ENCODE results near the gene FAM118B.
A peak's percentile ranks its signal among the peaks of the same experiment; 100 is the strongest.
"Not testable (repeated sequence)": the region's sequence is repeated elsewhere in the genome, so short reads cannot be mapped to it uniquely, and the experiment has no call there.

The FAM118B gene

GRCh38 chr11:126224647-126225294 lies 13.2 kb downstream of the FAM118B start:
- no peak for DNase-seq

GRCh38 chr11:126225295-126225665 lies 13.7 kb downstream of the FAM118B start:
- DNase-seq, result no peak

GRCh38 chr11:126226334-126227084 lies 14.9 kb downstream of the FAM118B start:
- DNase-seq, result no peak

GRCh38 chr11:126229858-126230540 lies 18.4 kb downstream of the FAM118B start:
- no peak for DNase-seq

- peak; percentile 5 for DNase-seq
Measured at GRCh38 chr11:126231725-126232459, 20.3 kb downstream of the FAM118B start.

GRCh38 chr11:126232683-126233082 lies 21.1 kb downstream of the FAM118B start:
- no peak for DNase-seq

- DNase-seq, result no peak
Measured at GRCh38 chr11:126233391-126233790, 21.8 kb downstream of the FAM118B start.

- no peak for DNase-seq
Measured at GRCh38 chr11:126246636-126247035, 35.1 kb downstream of the FAM118B start.

GRCh38 chr11:126253265-126253664 lies 41.7 kb downstream of the FAM118B start:
- no peak for DNase-seq

GRCh38 chr11:126254819-126255218 lies 43.2 kb downstream of the FAM118B start:
- no peak for DNase-seq

- DNase-seq, result not testable (repeated sequence)
Measured at GRCh38 chr11:126255507-126255906, 43.9 kb downstream of the FAM118B start.

- no peak for DNase-seq
Measured at GRCh38 chr11:126256216-126256615, 44.6 kb downstream of the FAM118B start.

- no peak for DNase-seq
Measured at GRCh38 chr11:126257144-126257543, 45.6 kb downstream of the FAM118B start.

- DNase-seq, result no peak
Measured at GRCh38 chr11:126257764-126258163, 46.2 kb downstream of the FAM118B start.

GRCh38 chr11:126262216-126262615 lies 50.6 kb downstream of the FAM118B start:
- DNase-seq, result no peak

- no peak for DNase-seq
Measured at GRCh38 chr11:126263489-126263888, 51.9 kb downstream of the FAM118B start.

GRCh38 chr11:126265811-126266210 lies 54.2 kb downstream of the FAM118B start:
- DNase-seq, result peak; percentile 11

- no peak for DNase-seq
Measured at GRCh38 chr11:126267650-126268049, 56.1 kb downstream of the FAM118B start.

GRCh38 chr11:126268361-126268707 lies 56.8 kb downstream of the FAM118B start:
- DNase-seq, result peak; percentile 74

- DNase-seq, result peak; percentile 100
Measured at GRCh38 chr11:126268708-126269579, 57.4 kb downstream of the FAM118B start, which contains the start of the genes FOXRED1 and SRPRA. Gene FOXRED1 (plus strand): TSS chr11:126269154. CDS start chr11:126269207, 53 bp downstream. Gene SRPRA (minus strand): TSS chr11:126268895. CDS start chr11:126268804, 91 bp downstream.

- DNase-seq, result no peak
Measured at GRCh38 chr11:126277322-126277721, 65.7 kb downstream of the FAM118B start.

- DNase-seq, result no peak
Measured at GRCh38 chr11:126277780-126278179, 66.2 kb downstream of the FAM118B start.
